Activated B cell treated with CpG ODN at 0.5 μM for 24 hours (primary cell): ENCODE measurements around the gene SPATA18. TPM values are rescaled to one million over a fixed set of nuclear protein-coding genes. Genes with fewer than 3 reads are reported as not detected.

Experiments used
- ATAC-seq: fragments of 200-7000 bp; cut with Tn5 transposase; one replicate; pipeline ENCODE4 v1.10.0; 2021; ENCODE audit warnings: low read depth, mild to moderate bottlenecking, moderate library complexity
- CTCF ChIA-PET: fragments of 350-600 bp; sonication (Branson Sonifier 250); formaldehyde crosslinking; loops from one replicate; lab custom pipeline; 2021; ENCODE audit warnings: antibody characterized with exemption; lab: Charles Lee
- POLR2A ChIA-PET: fragments of 350-600 bp; sonication (Branson Sonifier 250); formaldehyde crosslinking; loops from one replicate; lab custom pipeline; 2021; ENCODE audit warnings: antibody characterized with exemption; lab: Charles Lee
- DNase-seq: peaks from one replicate; pipeline ENCODE4 v3.0.0; 2022
- H3K27ac Mint-ChIP-seq: one replicate; pipeline ENCODE4 v1.8.0; 2020; ENCODE audit warnings: mixed read lengths
- H3K27me3 Mint-ChIP-seq: one replicate; pipeline ENCODE4 v1.8.0; 2021; ENCODE audit warnings: mixed read lengths
- H3K36me3 Mint-ChIP-seq: one replicate; pipeline ENCODE4 v1.8.0; 2021; ENCODE audit warnings: low read depth, mixed read lengths
- H3K4me1 Mint-ChIP-seq: one replicate; pipeline ENCODE4 v1.8.0; 2021; ENCODE audit warnings: mixed read lengths
- H3K4me3 Mint-ChIP-seq: one replicate; pipeline ENCODE4 v1.8.0; 2020; ENCODE audit warnings: mild to moderate bottlenecking, mixed read lengths
- H3K9me3 Mint-ChIP-seq: one replicate; pipeline ENCODE4 v1.8.0; 2020; ENCODE audit warnings: mixed read lengths
- intact Hi-C: fragments of 100-400 bp; cut with micrococcal nuclease; formaldehyde crosslinking; loops from one replicate; pipeline ENCODE4 v1.15.1; 2024
- total RNA-seq: library from RNA; stranded (reverse); gene quantifications from 2 replicates; pipeline ENCODE4 v1.2.3, GENCODE V29; 2022
- TF ChIP-seq, protein P1 (sequence below): fragments of 200-600 bp; IDR thresholded peaks from one replicate; pipeline ENCODE4 v1.8.0; 2022; ENCODE audit warnings: antibody characterized with exemption, mild to moderate bottlenecking

Gene SPATA18
- total RNA-seq, 1 donor from 2014 or later: 2.8 TPM

- H3K9me3 Mint-ChIP-seq: no peaks in the 10 kb centered on the region
Measured at GRCh38 chr4:52107336-52107735, 56.2 kb downstream of the SPATA18 start.

GRCh38 chr4:52107745-52108144 is 56.6 kb downstream of the SPATA18 start:
- Mint-ChIP-seq H3K9me3 (no peaks in the 10 kb centered on the region), H3K4me1 (no peaks in the 10 kb centered on the region), H3K27me3 (no peaks in the 10 kb centered on the region), H3K4me3 (no peak overlapping the region), H3K27ac (no peak overlapping the region), H3K36me3 (no peaks in the 10 kb centered on the region)
- ATAC-seq (no peak), DNase-seq (no peak)
- ChIA-PET POLR2A (no interaction called here), CTCF (no interaction called here)
- intact Hi-C loops: no loop called here
- TF ChIP-seq, protein P1, sequence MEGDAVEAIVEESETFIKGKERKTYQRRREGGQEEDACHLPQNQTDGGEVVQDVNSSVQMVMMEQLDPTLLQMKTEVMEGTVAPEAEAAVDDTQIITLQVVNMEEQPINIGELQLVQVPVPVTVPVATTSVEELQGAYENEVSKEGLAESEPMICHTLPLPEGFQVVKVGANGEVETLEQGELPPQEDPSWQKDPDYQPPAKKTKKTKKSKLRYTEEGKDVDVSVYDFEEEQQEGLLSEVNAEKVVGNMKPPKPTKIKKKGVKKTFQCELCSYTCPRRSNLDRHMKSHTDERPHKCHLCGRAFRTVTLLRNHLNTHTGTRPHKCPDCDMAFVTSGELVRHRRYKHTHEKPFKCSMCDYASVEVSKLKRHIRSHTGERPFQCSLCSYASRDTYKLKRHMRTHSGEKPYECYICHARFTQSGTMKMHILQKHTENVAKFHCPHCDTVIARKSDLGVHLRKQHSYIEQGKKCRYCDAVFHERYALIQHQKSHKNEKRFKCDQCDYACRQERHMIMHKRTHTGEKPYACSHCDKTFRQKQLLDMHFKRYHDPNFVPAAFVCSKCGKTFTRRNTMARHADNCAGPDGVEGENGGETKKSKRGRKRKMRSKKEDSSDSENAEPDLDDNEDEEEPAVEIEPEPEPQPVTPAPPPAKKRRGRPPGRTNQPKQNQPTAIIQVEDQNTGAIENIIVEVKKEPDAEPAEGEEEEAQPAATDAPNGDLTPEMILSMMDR: no peak

More at GRCh38 chr4:52107336-52107735, 56.2 kb downstream of the SPATA18 start:
- no peak for DNase-seq
- Mint-ChIP-seq H3K36me3 (no peaks in the 10 kb centered on the region), H3K27me3 (no peaks in the 10 kb centered on the region), H3K4me3 (no peak overlapping the region), H3K27ac (no peak overlapping the region), H3K4me1 (no peaks in the 10 kb centered on the region)
- ChIA-PET CTCF (no interaction called here), POLR2A (no interaction called here)
- ATAC-seq: no peak
- intact Hi-C loops: no loop called here
- TF ChIP-seq, protein P1: no peak

DNA sequence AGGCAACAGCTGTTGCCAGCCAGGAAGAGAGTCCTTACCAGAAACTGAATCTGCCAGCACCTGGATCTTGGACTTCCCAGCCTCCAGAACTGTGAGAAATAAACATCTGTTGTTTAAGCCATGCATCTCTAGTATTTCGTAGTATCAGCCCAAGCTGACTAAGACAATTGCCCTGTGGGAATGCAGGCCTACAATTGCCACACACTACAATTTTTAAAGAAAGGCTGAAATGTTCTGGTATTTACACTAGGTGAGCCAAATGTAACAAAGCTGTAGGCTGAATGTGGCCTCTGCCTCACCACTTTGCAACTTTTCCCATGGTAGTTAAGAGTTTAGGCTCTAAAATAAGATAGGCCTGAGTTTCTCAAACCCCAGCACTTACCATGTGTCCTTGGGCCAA is 59.1 kb downstream of the SPATA18 start:
- Mint-ChIP-seq H3K4me1 (no peaks in the 10 kb centered on the region), H3K36me3 (no peaks in the 10 kb centered on the region), H3K4me3 (no peak overlapping the region), H3K9me3 (no peaks in the 10 kb centered on the region), H3K27me3 (no peaks in the 10 kb centered on the region), H3K27ac (no peak overlapping the region)
- POLR2A ChIA-PET: no interaction called here
- ATAC-seq (no peak), DNase-seq (no peak)
- CTCF ChIA-PET: no interaction called here
- TF ChIP-seq, protein P1: no peak
- intact Hi-C loops: no loop called here

- POLR2A ChIA-PET: no interaction called here
- Mint-ChIP-seq H3K27ac (no peak overlapping the region), H3K36me3 (no peaks in the 10 kb centered on the region), H3K4me3 (no peak overlapping the region), H3K4me1 (no peaks in the 10 kb centered on the region), H3K9me3 (no peaks in the 10 kb centered on the region), H3K27me3 (no peaks in the 10 kb centered on the region)
- ATAC-seq (no peak), DNase-seq (no peak)
- intact Hi-C loops: no loop called here
- CTCF ChIA-PET: no interaction called here
- TF ChIP-seq, protein P1: no peak
Measured at GRCh38 chr4:52111995-52112394, 60.9 kb downstream of the SPATA18 start.

DNA sequence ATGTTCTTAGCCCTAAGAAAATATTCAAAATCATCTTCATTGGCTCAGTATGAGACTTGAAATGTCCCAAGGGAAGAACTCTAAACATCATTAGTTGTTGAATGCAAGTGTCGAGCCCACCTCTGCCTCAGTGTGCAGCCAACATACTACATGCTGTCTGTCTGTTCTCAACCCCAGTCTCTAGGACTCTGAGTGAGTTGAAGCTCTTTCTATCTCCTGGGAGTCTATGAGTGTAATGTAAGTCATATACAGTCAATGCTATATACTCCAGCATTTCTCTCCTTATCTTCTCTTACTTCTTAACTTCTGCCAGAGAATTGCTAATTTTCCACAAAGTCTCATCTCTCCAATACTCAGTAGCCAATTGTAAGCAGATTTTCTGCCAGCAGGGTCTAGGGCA is 61.3 kb downstream of the SPATA18 start:
- no peaks in the 10 kb centered on the region for H3K4me1 Mint-ChIP-seq
- intact Hi-C loops: no loop called here
- no peaks in the 10 kb centered on the region for H3K9me3 Mint-ChIP-seq
- ChIA-PET CTCF (no interaction called here), POLR2A (no interaction called here)
- TF ChIP-seq, protein P1: no peak
- H3K4me3 Mint-ChIP-seq: no peak overlapping the region
- H3K27ac Mint-ChIP-seq: no peak overlapping the region
- H3K27me3 Mint-ChIP-seq: no peaks in the 10 kb centered on the region
- no peaks in the 10 kb centered on the region for H3K36me3 Mint-ChIP-seq
- ATAC-seq: no peak
- no peak for DNase-seq
